ENCODE results near the gene FHIP1B.

DNA sequence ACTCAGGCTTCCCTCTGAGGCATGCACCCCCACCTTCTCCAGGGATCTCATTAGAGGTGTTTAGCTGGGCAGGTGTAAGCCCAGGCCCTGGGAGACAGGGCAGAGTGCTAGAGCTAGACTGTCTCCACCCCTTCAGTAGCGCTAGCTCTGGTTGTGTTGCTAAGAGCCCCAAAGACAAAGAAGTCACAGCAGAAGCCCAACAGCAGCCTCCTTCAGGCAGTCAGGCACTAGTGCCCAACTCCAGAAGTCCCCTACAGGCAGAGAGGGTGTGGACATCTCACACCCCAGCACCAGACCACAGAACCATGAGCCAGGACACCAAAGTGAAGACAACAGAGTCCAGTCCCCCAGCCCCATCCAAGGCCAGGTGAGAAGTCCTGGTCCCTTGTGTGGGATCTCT lies 4.5 kb upstream of the FHIP1B start, which contains the start of gene CNGA4:
- no peak for TF ChIP-seq EP300 (IDR thresholded peaks at IDR 0.05)
- TF ChIP-seq, protein P1, sequence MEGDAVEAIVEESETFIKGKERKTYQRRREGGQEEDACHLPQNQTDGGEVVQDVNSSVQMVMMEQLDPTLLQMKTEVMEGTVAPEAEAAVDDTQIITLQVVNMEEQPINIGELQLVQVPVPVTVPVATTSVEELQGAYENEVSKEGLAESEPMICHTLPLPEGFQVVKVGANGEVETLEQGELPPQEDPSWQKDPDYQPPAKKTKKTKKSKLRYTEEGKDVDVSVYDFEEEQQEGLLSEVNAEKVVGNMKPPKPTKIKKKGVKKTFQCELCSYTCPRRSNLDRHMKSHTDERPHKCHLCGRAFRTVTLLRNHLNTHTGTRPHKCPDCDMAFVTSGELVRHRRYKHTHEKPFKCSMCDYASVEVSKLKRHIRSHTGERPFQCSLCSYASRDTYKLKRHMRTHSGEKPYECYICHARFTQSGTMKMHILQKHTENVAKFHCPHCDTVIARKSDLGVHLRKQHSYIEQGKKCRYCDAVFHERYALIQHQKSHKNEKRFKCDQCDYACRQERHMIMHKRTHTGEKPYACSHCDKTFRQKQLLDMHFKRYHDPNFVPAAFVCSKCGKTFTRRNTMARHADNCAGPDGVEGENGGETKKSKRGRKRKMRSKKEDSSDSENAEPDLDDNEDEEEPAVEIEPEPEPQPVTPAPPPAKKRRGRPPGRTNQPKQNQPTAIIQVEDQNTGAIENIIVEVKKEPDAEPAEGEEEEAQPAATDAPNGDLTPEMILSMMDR (IDR thresholded peaks at IDR 0.05) = no peak
